GM18511 (cell line): ENCODE results near the gene AATK.
"Not testable (repeated sequence)": the region's sequence is repeated elsewhere in the genome, so short reads cannot be mapped to it uniquely, and the experiment has no call there.

Experiments
- ATAC-seq: cut with Tn5 transposase; IDR thresholded peaks from one replicate; pipeline ENCODE4 v1.9.1; 2021; ENCODE audit warnings: mild to moderate bottlenecking, moderate library complexity; ENCODE audit not compliant: unreplicated experiment

Gene AATK

DNA sequence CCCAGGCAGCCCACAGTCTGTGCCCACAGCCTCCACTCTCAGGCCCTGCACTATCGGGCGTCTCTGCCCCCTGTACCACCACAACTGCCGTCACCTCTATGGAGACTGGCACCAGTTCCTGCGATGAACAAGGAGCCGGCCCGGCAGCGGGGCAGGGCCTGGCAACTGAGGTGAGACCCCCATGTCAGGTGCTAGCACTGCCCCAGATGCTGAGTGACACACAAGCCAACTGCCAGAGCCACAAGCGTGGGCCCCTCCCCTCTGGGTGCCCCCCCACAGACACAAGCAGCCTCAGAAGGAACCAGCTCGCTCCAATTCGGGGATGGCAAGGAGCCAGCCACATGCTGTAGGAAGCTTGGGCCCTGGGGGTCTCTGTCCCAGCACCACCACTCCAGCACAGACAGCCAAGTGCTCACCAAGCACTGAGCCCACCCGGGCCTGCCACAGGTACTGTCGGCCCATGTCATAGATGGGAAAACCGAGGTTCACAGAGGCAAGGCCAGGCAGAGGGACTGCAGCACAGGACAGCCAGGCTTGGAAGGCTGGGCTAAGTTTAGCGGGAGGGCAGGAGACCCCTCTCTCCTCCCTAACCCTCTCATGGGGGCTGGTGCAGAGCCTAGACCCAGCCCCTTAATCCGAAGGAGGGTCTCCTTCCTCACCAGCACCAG lies 2.2 kb downstream of the AATK start:
- ATAC-seq = no peak

GRCh38 chr17:81163051-81163695 lies 2.8 kb downstream of the AATK start:
- ATAC-seq = no peak

GRCh38 chr17:81162491-81162890 lies 3.5 kb downstream of the AATK start:
- no peak for ATAC-seq

DNA sequence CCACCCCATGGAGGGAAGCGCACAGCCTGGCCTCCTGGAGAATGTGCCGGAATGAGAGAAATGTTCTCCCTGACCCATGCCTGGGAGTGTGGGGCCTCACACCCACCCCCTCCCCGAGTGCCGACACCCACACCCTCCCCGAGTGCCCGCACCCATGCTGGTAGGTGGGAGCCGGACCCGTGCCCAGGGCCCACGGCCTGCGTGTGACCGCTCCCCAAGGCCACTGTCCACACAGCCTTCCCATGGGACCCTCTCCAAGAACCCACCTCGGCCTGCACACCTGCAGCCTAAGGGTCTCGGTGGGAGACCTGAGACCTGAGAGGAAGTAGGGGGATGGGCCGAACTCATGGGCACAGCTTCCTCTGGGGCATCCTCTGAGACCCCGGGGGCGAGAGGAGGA lies 4.0 kb downstream of the AATK start:
- ATAC-seq = no peak

- ATAC-seq = no peak
Observed at GRCh38 chr17:81161536-81161935, 4.5 kb downstream of the AATK start.

DNA sequence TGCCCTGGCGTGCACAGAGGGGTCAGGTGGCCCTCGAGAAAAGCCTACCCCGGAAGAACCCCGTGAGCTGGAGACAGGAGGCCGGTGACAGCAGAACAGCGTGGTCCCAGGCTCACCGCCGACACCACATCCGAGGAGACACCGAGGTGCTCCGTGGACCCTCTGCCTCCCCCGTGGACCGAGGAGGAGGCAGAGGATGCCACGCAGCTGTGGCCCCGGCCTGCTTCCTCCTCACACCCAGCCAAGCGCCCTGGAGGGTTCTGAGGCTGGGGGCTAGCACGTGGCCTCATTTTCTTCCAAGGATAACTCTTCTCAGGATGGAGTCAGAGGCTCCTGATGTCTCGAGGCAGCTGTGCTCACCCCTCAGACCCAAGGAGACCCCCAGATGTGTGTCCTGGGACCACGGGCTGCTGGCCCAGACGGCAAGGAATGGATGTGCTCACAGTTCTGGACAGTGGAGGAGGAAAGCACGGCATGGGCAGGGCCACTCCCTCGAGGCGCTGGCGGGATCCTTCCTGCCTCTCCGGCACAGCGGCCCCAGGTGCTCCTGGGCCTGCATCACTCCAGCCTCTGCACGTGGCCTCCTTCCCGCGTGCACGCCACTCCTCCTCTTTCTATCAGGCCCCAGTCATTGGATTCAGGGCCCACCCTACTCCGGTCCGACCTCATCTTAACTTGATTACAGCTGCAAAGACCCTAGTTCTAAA lies 5.1 kb downstream of the AATK start:
- no peak for ATAC-seq

- ATAC-seq = no peak
Observed at GRCh38 chr17:81160306-81160705, 5.7 kb downstream of the AATK start.

DNA sequence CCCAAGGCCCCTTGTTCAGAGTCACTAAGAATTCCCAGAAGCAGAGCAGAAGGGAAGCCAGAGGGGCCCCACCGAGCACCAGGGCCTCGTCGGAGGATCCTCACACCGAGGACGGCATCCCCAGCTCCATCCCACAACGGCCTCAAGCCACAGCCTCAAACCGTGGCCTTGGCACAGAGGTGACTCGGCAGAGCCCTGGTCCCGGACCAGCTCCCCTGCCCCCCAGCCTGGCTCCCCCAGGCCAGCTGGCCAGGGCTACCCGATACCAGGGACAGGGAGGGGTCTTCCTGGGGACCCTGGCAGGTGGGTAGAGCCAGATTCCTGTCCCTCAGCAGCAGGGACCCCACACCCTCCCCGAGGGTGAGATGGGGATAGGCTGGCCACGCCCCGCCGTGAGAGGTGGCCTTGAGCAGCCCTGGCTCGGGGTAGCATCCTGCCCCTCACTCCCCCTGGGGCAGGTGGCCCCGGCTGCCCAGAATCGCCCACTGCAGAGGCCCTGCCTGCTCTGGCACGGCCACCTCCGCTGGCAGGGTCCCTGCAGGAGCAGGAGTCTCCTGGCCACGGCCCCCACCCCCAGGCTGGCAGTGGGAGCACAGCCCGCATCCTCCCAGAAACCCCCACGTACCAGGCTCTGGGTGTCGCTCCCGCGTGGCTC lies 6.3 kb downstream of the AATK start:
- no peak for ATAC-seq

- ATAC-seq = no peak
Observed at GRCh38 chr17:81158688-81159590, 7.1 kb downstream of the AATK start.

DNA sequence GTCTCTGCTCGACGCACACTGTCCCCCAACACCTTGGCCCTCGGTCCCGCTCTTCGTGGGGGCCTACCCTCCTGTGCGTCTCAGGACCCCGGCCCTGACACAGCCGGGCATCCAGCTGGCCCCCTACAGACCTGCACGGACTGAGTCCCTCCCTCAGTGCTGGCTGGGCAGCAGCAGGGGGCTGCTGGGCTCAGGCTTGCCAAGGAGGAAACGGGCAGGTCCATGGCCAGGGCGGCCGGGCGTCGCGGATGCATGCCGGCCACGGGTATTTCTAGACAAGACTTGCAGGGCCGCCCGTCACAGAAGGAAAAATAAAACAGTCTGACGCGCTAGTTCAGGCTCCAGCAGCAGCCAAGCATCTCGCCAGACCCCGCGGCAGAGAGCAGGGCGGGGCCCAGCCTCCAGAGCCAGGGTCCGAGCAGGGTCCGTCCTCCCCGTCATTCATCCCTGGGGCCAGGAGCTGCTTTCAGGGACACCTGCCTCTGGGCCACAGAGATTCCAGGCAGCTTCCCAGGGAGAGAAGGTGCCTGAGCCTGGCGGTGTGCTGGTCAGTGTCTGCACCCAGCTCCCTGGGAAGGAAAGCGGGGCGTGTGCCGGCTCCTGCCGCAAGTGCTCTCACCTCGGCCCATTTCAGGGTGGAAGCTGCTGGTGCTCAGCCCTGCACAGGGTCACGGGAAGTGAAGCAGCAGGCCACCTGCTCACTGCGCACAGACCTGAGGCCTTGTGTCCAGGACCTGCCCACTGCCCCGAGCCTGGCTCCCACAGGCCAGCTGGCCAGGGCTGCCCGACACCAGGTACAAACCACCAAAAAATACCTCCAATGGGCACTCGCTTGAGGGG lies 8.0 kb downstream of the AATK start:
- no peak for ATAC-seq

DNA sequence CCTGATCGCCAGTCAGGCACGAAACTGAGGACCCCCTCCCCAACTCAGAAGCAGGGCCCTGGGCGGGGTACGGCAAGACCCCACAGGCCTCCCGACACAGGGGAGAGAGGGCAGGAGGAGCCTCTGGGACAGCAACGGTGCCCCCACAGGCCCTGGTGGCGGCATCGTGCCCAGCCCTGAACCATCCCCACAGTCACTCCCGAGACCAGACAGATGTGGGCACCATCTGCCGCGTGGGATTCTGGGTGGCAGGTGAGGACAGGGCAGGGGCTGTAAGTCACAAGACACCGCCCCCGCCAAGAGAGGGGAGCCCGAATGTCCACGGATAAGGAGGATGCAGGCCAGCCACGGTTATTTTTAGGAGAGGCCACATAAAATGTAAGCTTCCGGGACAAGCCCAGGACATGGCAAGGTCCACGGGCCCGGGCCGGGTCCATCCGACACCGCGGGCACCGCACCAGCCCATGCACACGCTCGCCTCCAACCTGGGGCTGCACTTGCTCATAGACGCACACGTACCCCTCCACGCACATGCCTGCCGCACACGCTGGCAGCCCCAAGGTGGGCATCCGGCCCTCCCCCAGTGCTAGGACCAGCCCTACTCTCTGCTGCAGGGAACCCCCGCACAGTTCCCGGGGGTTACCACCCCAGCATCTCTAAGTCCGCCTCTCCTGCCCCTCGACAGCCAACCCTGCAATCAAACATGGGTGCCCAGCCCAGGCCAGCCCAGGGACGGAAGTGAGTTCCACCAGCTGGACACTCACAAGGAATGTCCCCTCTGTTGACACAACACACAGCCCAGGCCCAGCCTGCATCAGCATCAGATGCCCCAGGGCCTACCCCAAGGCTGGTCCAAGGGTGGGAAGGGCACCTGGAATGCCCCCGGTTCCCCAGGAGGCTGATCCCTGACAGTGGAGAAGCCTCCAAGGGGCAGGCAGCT lies 8.9 kb downstream of the AATK start:
- no peak for ATAC-seq

- ATAC-seq = no peak
Observed at GRCh38 chr17:81154961-81155360, 11.1 kb downstream of the AATK start.

- ATAC-seq = not testable (repeated sequence)
Observed at GRCh38 chr17:81154016-81154415, 12.0 kb downstream of the AATK start.

DNA sequence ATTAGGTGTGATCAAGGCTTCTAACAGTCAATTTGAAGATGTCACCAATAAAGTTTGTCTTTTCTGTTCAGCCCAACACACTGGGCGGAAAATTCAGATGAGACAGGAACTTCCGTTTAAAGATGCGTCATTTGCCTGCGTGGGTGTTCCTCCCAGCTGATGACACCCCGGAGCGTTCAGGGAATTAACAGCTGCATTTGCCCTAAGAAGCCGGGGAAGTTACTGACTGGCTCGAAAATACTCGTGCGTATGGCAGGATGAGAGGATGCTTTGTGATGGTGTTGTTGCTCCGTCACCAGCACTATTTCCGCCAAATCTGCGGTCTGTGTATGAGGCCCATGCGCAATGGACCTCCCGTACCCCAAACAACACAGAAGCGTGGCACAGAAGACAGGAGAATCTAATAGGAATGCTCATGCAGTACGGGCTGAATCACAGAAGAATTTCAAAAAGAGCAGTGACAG lies 12.6 kb downstream of the AATK start:
- no peak for ATAC-seq

GRCh38 chr17:81152288-81152828 lies 13.7 kb downstream of the AATK start:
- ATAC-seq = no peak

DNA sequence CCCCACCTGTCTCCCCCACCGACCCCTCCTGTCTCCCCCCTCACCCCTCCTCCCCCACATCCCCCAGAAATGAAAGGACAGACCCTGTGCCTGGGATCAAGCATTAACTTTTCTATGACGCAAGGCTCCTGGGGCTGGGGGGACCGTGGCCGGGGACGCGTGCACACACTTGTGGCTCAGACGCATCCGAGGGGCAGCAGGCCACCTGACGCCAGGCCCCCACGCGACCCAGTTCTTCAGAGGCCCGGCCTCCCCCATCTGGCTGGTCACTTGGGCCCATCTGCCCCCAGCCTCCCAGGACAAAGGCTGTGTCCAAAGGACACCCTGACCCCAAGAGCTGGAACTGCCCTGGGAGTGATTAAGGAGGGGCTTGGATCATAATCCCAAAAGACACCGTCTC lies 14.7 kb downstream of the AATK start:
- ATAC-seq = no peak

GRCh38 chr17:81150377-81151077 lies 15.5 kb downstream of the AATK start:
- no peak for ATAC-seq
